Stimulated activated CD4-positive, alpha-beta T cell treated with anti-CD3 and anti-CD28 coated beads, Interleukin-15, amount 100 ng/mL, for 24 hours (primary cell): ENCODE results near the gene MACROD2.
A peak's percentile ranks its signal among the peaks of the same experiment; 100 is the strongest.

Experiments
- DNase-seq: peaks from one replicate; pipeline ENCODE4 v3.0.0-alpha.2; 2020

Gene MACROD2

GRCh38 chr20:14932040-14932439, 936.7 kb downstream of the MACROD2 start:
- no peak for DNase-seq

GRCh38 chr20:14935285-14935684, 940.0 kb downstream of the MACROD2 start:
- no peak for DNase-seq

GRCh38 chr20:14937021-14937420, 941.7 kb downstream of the MACROD2 start:
- no peak for DNase-seq

GRCh38 chr20:14937846-14938245, 942.5 kb downstream of the MACROD2 start:
- DNase-seq = no peak

GRCh38 chr20:14947536-14947935, 952.2 kb downstream of the MACROD2 start:
- no peak for DNase-seq

GRCh38 chr20:14947946-14948345, 952.6 kb downstream of the MACROD2 start:
- DNase-seq = no peak

- DNase-seq = no peak
Observed at GRCh38 chr20:14948416-14948815, 953.1 kb downstream of the MACROD2 start.

- DNase-seq = no peak
Observed at GRCh38 chr20:14950633-14951032, 955.3 kb downstream of the MACROD2 start.

GRCh38 chr20:14951105-14951504, 955.8 kb downstream of the MACROD2 start:
- no peak for DNase-seq

GRCh38 chr20:14951707-14952418, 956.5 kb downstream of the MACROD2 start:
- DNase-seq = no peak

- DNase-seq = no peak
Observed at GRCh38 chr20:14953736-14954135, 958.4 kb downstream of the MACROD2 start.

GRCh38 chr20:14955399-14955798, 960.1 kb downstream of the MACROD2 start:
- peak; percentile 1 for DNase-seq

- DNase-seq = no peak
Observed at GRCh38 chr20:14956026-14956425, 960.7 kb downstream of the MACROD2 start.

- no peak for DNase-seq
Observed at GRCh38 chr20:14956538-14956937, 961.2 kb downstream of the MACROD2 start.

GRCh38 chr20:14957402-14957801, 962.1 kb downstream of the MACROD2 start:
- DNase-seq = no peak

- no peak for DNase-seq
Observed at GRCh38 chr20:14958626-14959025, 963.3 kb downstream of the MACROD2 start.

- no peak for DNase-seq
Observed at GRCh38 chr20:14959506-14960475, 964.5 kb downstream of the MACROD2 start.

- no peak for DNase-seq
Observed at GRCh38 chr20:14960831-14961230, 965.5 kb downstream of the MACROD2 start.

- DNase-seq = no peak
Observed at GRCh38 chr20:14963262-14963663, 967.9 kb downstream of the MACROD2 start.

- DNase-seq = no peak
Observed at GRCh38 chr20:14966203-14966602, 970.9 kb downstream of the MACROD2 start.

GRCh38 chr20:14966808-14967207, 971.5 kb downstream of the MACROD2 start:
- no peak for DNase-seq

- no peak for DNase-seq
Observed at GRCh38 chr20:14972256-14972655, 976.9 kb downstream of the MACROD2 start.

- DNase-seq = no peak
Observed at GRCh38 chr20:14972690-14973089, 977.4 kb downstream of the MACROD2 start.

GRCh38 chr20:14979453-14979986, 984.2 kb downstream of the MACROD2 start:
- no peak for DNase-seq
